ENCODE measurements around the gene SYF2.

SYF2 gene

GRCh38 chr1:25186161-25187007 lies 45.9 kb downstream of the SYF2 start:
- H3K36me3 ChIP-seq (ENCODE audit: control insufficient read depth in 1 of 2, insufficient read depth in 2 of 2, low read length in 2 of 2): no peaks in the 10 kb centered on the region
- no peaks in the 10 kb centered on the region for H3K9me3 ChIP-seq (ENCODE audit: control insufficient read depth in 1 of 2, low read length in 2 of 2)
- H3K27ac ChIP-seq (ENCODE audit: low read depth, low read length): no peak overlapping the region
- no peak overlapping the region for H3K9ac ChIP-seq (ENCODE audit: low read depth in 1 of 2, low read length in 2 of 2)
- H3K27me3 ChIP-seq (ENCODE audit: control insufficient read depth in 1 of 2, insufficient read depth in 2 of 2, low read length in 2 of 2): peaks cover 0 to 5% of the 10 kb centered on the region in 2 donors
- H3K4me3 ChIP-seq (ENCODE audit: low read depth in 1 of 2, low read length in 2 of 2): no peak overlapping the region
- H3K4me1 ChIP-seq (ENCODE audit: control insufficient read depth in 1 of 2, insufficient read depth in 2 of 2, low read length in 2 of 2): no peaks in the 10 kb centered on the region

GRCh38 chr1:25185409-25186160 lies 46.7 kb downstream of the SYF2 start:
- Histone ChIP-seq H3K9ac (ENCODE audit: low read depth in 1 of 2, low read length in 2 of 2) (no peak overlapping the region), H3K27me3 (ENCODE audit: control insufficient read depth in 1 of 2, insufficient read depth in 2 of 2, low read length in 2 of 2) (peaks cover 0 to 5% of the 10 kb centered on the region in 2 donors), H3K9me3 (ENCODE audit: control insufficient read depth in 1 of 2, low read length in 2 of 2) (no peaks in the 10 kb centered on the region), H3K4me3 (ENCODE audit: low read depth in 1 of 2, low read length in 2 of 2) (no peak overlapping the region), H3K36me3 (ENCODE audit: control insufficient read depth in 1 of 2, insufficient read depth in 2 of 2, low read length in 2 of 2) (no peaks in the 10 kb centered on the region), H3K4me1 (ENCODE audit: control insufficient read depth in 1 of 2, insufficient read depth in 2 of 2, low read length in 2 of 2) (no peaks in the 10 kb centered on the region), H3K27ac (ENCODE audit: low read depth, low read length) (no peak overlapping the region)

- Histone ChIP-seq H3K4me1 (ENCODE audit: control insufficient read depth in 1 of 2, insufficient read depth in 2 of 2, low read length in 2 of 2) (no peaks in the 10 kb centered on the region), H3K9me3 (ENCODE audit: control insufficient read depth in 1 of 2, low read length in 2 of 2) (no peaks in the 10 kb centered on the region), H3K9ac (ENCODE audit: low read depth in 1 of 2, low read length in 2 of 2) (no peak overlapping the region), H3K4me3 (ENCODE audit: low read depth in 1 of 2, low read length in 2 of 2) (no peak overlapping the region), H3K27ac (ENCODE audit: low read depth, low read length) (no peak overlapping the region), H3K36me3 (ENCODE audit: control insufficient read depth in 1 of 2, insufficient read depth in 2 of 2, low read length in 2 of 2) (no peaks in the 10 kb centered on the region), H3K27me3 (ENCODE audit: control insufficient read depth in 1 of 2, insufficient read depth in 2 of 2, low read length in 2 of 2) (peaks cover 0 to 5% of the 10 kb centered on the region in 2 donors)
Measured at GRCh38 chr1:25184001-25184762, 48.1 kb downstream of the SYF2 start.

- no peak overlapping the region for H3K4me3 ChIP-seq (ENCODE audit: low read depth in 1 of 2, low read length in 2 of 2)
- no peaks in the 10 kb centered on the region for H3K36me3 ChIP-seq (ENCODE audit: control insufficient read depth in 1 of 2, insufficient read depth in 2 of 2, low read length in 2 of 2)
- H3K9ac ChIP-seq (ENCODE audit: low read depth in 1 of 2, low read length in 2 of 2): no peak overlapping the region
- H3K27me3 ChIP-seq (ENCODE audit: control insufficient read depth in 1 of 2, insufficient read depth in 2 of 2, low read length in 2 of 2): peaks cover 0 to 5% of the 10 kb centered on the region in 2 donors
- no peaks in the 10 kb centered on the region for H3K9me3 ChIP-seq (ENCODE audit: control insufficient read depth in 1 of 2, low read length in 2 of 2)
- no peak overlapping the region for H3K27ac ChIP-seq (ENCODE audit: low read depth, low read length)
- no peaks in the 10 kb centered on the region for H3K4me1 ChIP-seq (ENCODE audit: control insufficient read depth in 1 of 2, insufficient read depth in 2 of 2, low read length in 2 of 2)
Measured at GRCh38 chr1:25183126-25183980, 48.9 kb downstream of the SYF2 start.

GRCh38 chr1:25182629-25183028 lies 49.7 kb downstream of the SYF2 start:
- H3K36me3 ChIP-seq (ENCODE audit: control insufficient read depth in 1 of 2, insufficient read depth in 2 of 2, low read length in 2 of 2): no peaks in the 10 kb centered on the region
- H3K4me1 ChIP-seq (ENCODE audit: control insufficient read depth in 1 of 2, insufficient read depth in 2 of 2, low read length in 2 of 2): no peaks in the 10 kb centered on the region
- H3K27me3 ChIP-seq (ENCODE audit: control insufficient read depth in 1 of 2, insufficient read depth in 2 of 2, low read length in 2 of 2): peaks cover 0 to 5% of the 10 kb centered on the region in 2 donors
- no peak overlapping the region for H3K9ac ChIP-seq (ENCODE audit: low read depth in 1 of 2, low read length in 2 of 2)
- no peak overlapping the region for H3K4me3 ChIP-seq (ENCODE audit: low read depth in 1 of 2, low read length in 2 of 2)
- H3K9me3 ChIP-seq (ENCODE audit: control insufficient read depth in 1 of 2, low read length in 2 of 2): no peaks in the 10 kb centered on the region
- H3K27ac ChIP-seq (ENCODE audit: low read depth, low read length): no peak overlapping the region

GRCh38 chr1:25180996-25181395 lies 51.3 kb downstream of the SYF2 start:
- peaks cover 0 to 5% of the 10 kb centered on the region in 2 donors for H3K27me3 ChIP-seq (ENCODE audit: control insufficient read depth in 1 of 2, insufficient read depth in 2 of 2, low read length in 2 of 2)
- H3K36me3 ChIP-seq (ENCODE audit: control insufficient read depth in 1 of 2, insufficient read depth in 2 of 2, low read length in 2 of 2): no peaks in the 10 kb centered on the region
- H3K4me3 ChIP-seq (ENCODE audit: low read depth in 1 of 2, low read length in 2 of 2): no peak overlapping the region
- no peaks in the 10 kb centered on the region for H3K4me1 ChIP-seq (ENCODE audit: control insufficient read depth in 1 of 2, insufficient read depth in 2 of 2, low read length in 2 of 2)
- no peaks in the 10 kb centered on the region for H3K9me3 ChIP-seq (ENCODE audit: control insufficient read depth in 1 of 2, low read length in 2 of 2)
- no peak overlapping the region for H3K9ac ChIP-seq (ENCODE audit: low read depth in 1 of 2, low read length in 2 of 2)
- H3K27ac ChIP-seq (ENCODE audit: low read depth, low read length): no peak overlapping the region

GRCh38 chr1:25178917-25179561 lies 53.3 kb downstream of the SYF2 start:
- Histone ChIP-seq H3K27me3 (ENCODE audit: control insufficient read depth in 1 of 2, insufficient read depth in 2 of 2, low read length in 2 of 2) (peaks cover 0 to 5% of the 10 kb centered on the region in 2 donors), H3K4me3 (ENCODE audit: low read depth in 1 of 2, low read length in 2 of 2) (no peak overlapping the region), H3K9ac (ENCODE audit: low read depth in 1 of 2, low read length in 2 of 2) (no peak overlapping the region), H3K36me3 (ENCODE audit: control insufficient read depth in 1 of 2, insufficient read depth in 2 of 2, low read length in 2 of 2) (no peaks in the 10 kb centered on the region), H3K9me3 (ENCODE audit: control insufficient read depth in 1 of 2, low read length in 2 of 2) (no peaks in the 10 kb centered on the region), H3K27ac (ENCODE audit: low read depth, low read length) (no peak overlapping the region), H3K4me1 (ENCODE audit: control insufficient read depth in 1 of 2, insufficient read depth in 2 of 2, low read length in 2 of 2) (no peaks in the 10 kb centered on the region)

- Histone ChIP-seq H3K9ac (ENCODE audit: low read depth in 1 of 2, low read length in 2 of 2) (no peak overlapping the region), H3K4me3 (ENCODE audit: low read depth in 1 of 2, low read length in 2 of 2) (no peak overlapping the region), H3K27ac (ENCODE audit: low read depth, low read length) (no peak overlapping the region), H3K36me3 (ENCODE audit: control insufficient read depth in 1 of 2, insufficient read depth in 2 of 2, low read length in 2 of 2) (no peaks in the 10 kb centered on the region), H3K27me3 (ENCODE audit: control insufficient read depth in 1 of 2, insufficient read depth in 2 of 2, low read length in 2 of 2) (no peaks in the 10 kb centered on the region), H3K9me3 (ENCODE audit: control insufficient read depth in 1 of 2, low read length in 2 of 2) (no peaks in the 10 kb centered on the region), H3K4me1 (ENCODE audit: control insufficient read depth in 1 of 2, insufficient read depth in 2 of 2, low read length in 2 of 2) (peaks cover 0 to under 1% of the 10 kb centered on the region in 2 donors)
Measured at GRCh38 chr1:25174730-25175612, 57.3 kb downstream of the SYF2 start.

Measured in duodenal mucosa (tissue), 2 donors.